ENCODE results near the gene TREH.

GRCh38 chr11:118644496-118644895 is 35.0 kb downstream of the TREH start:
- TF ChIP-seq CTCF (conservative IDR thresholded peaks at IDR 0.05; ENCODE audit: low read depth in 2 of 2) (no peak), EZH2 (IDR thresholded peaks at IDR 0.05; ENCODE audit: low read depth, unreplicated experiment) (no peak), POLR2AphosphoS5 (IDR thresholded peaks at IDR 0.05; ENCODE audit: low read depth) (no peak), EZH2phosphoT487 (IDR thresholded peaks at IDR 0.05; ENCODE audit: unreplicated experiment) (no peak), JUNB (IDR thresholded peaks at IDR 0.05; ENCODE audit: unreplicated experiment) (no peak), REST (IDR thresholded peaks at IDR 0.05; ENCODE audit: unreplicated experiment) (no peak), CREB1 (CRISPR knock-in tag; IDR thresholded peaks at IDR 0.05; ENCODE audit: low read depth) (no peak), STAT1 (IDR thresholded peaks at IDR 0.05; ENCODE audit: unreplicated experiment) (no peak)
